DMS 273 (cell line): ENCODE measurements around the gene EIF5.

Experiments
- DNase-seq: peaks from one replicate; lab custom pipeline; 2025; ENCODE audit not compliant: unreplicated experiment; lab: John Stamatoyannopoulos, UW

EIF5 gene

DNA sequence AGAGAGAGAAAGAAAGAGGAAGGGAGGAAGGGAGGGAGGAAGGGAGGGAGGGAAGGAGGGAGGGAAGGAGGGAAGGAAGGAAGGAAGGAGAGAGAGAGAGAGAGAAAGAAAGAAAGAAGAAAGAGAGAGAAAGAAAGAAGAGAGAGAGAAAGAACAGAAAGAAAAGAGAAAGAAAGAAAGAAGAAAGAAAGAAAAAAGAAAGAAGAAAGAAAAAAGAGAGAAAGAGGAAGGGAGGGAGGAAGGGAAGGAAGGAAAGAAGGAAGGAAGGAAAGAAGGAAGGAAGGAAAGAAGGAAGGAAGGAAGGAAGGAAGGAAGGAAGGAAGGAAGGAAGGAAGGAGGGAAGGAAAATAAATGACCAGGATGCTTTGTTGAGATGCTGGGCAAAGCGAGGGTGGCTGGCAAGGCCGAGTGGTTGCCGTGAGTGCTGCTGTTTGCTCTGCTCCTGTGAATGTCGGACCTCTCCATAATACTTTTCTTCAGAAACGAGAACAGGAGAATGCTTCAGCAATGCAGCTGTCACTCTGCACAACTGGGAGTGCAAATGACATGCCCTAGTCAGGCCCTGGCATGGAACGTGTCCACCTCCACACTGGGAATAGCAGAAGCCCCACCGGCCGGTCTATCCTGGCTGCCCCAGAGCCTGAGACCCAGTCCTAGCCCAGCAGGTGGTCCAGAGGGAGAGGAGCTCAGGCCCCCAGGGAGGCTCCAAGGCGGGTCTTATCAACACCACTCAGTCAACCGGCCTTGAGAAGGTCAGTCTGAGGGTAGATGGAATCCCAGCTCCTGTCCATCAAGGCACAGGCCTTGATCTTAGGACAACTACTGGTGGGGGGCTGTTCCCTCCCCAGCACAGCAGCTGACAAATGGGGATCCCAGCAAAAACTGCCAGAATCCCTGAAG, 25.1 kb upstream of the EIF5 start:
- DNase-seq: no peak

GRCh38 chr14:103310576-103311095, 23.4 kb upstream of the EIF5 start:
- DNase-seq: no peak

- no peak for DNase-seq
Observed at GRCh38 chr14:103311171-103311997, 22.7 kb upstream of the EIF5 start.

- DNase-seq: no peak
Observed at GRCh38 chr14:103312006-103312635, 21.9 kb upstream of the EIF5 start.

DNA sequence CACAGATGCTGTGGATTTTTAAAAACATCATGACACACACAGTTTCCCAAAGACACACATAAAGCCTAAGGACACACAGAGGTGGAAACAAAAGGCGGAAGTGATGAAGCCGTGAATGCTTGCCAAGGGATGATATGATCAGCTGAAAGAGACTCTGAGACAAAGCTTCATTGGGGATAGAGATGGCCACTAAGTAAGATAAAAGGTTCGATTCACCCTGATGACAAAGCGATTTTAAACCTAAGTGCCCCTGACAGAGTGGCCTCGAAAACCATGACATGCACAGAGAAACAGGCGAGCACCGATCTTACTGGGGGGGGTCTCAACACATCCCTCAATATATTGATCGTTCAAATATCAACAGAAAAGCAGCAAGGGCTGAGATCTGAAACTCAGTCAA, 20.3 kb upstream of the EIF5 start:
- DNase-seq: no peak

- no peak for DNase-seq
Observed at GRCh38 chr14:103314496-103315277, 19.4 kb upstream of the EIF5 start.

DNA sequence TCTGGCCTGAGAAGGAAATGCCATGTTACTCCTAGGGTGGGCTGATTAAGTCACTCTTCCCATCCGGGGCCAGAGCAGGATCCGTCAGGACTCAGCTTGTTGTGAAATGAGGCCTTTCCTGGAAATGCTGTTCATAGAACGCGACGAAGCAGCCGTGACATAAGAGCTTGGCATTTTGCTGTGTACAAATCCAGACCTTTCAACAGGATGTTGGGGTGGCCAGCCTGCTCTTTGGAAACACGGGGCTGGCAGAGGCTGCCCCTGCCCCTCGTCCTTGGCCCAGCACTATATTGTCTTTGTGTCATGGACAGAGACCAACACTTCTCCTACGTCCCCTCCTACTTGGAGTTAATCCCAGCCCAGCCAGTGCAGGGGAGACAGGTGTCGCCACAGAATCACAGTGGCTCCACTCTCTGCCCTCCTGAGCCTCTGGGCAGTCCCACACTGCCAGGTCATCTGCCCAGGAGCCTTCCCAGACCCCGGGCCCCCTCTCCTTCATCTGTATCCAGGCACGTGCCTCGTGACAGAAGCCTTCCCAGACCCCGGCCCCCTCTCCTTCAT, 18.6 kb upstream of the EIF5 start:
- DNase-seq: no peak

- DNase-seq: no peak
Observed at GRCh38 chr14:103315941-103316340, 18.1 kb upstream of the EIF5 start.

DNA sequence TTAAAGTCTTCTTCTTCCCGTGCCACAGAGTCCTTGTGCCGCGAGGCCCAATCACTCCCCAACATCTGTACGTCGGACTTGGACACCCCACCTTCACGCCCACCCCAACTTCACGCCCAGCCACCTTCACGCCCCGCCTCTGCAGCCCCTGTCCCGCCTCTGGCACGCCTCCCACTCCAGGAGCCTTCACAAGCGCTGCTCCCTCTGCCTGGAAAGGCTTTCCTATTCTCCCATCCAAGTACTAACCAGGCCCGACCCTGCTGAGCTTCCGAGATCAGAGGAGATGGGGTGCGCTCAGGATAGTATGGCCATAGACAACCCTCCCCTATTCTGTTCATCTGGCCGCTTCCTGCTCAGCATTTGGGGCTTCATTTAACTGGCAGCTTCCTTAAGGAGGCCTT, 17.3 kb upstream of the EIF5 start:
- no peak for DNase-seq

- no peak for DNase-seq
Observed at GRCh38 chr14:103317251-103317650, 16.8 kb upstream of the EIF5 start.

DNA sequence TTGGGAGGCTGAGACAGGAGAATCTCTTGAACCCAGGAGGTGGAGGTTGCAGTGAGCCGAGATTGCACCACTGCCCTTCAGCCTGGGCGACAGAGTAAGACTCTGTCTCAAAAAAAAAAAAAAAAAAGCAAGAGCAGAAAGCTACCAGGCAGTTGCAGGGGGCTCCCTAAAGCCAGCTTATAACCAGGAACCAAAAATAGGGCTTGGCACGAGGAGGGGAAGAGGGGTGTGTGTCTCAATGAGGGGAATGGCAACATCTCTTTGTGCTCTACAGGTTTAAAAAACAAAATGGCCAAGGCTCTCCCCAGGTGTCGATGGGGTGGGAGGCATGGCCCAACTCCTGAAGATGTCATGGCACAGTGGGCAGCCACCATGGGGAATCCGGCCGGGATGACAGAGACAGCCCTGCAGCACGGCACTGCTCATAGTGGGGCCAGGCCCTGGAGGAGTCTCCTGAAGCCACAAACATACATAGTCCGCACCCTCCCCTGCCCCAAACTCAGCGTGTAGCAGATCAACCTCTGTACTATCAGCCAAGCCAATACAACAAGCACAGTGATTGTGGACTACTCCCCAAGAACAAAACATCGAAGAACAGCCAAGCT, 16.0 kb upstream of the EIF5 start:
- no peak for DNase-seq

GRCh38 chr14:103318750-103319419, 15.2 kb upstream of the EIF5 start:
- no peak for DNase-seq

- no peak for DNase-seq
Observed at GRCh38 chr14:103319422-103319821, 14.6 kb upstream of the EIF5 start.

GRCh38 chr14:103326078-103326477, 8.0 kb upstream of the EIF5 start:
- no peak for DNase-seq

DNA sequence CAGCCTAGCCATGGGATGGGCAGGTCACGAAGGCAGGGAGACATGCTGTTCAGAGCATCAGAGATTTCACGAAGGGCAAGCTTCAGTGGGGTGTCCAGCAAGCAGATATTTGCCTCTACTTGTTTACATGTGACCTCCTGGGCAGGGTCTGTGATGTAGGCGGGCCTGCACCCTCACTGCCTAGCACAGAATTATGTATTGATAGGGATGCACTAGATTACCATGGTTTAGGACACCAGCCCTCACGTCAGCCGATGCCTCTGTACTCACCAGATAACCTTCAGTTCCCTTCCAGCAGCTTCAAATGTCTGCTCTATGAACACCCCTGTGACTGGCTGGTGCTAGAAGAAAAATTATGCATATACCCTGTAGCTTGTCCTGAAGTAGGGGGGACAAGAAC, 5.1 kb upstream of the EIF5 start:
- no peak for DNase-seq

GRCh38 chr14:103329401-103330347, 4.4 kb upstream of the EIF5 start:
- DNase-seq: no peak

DNA sequence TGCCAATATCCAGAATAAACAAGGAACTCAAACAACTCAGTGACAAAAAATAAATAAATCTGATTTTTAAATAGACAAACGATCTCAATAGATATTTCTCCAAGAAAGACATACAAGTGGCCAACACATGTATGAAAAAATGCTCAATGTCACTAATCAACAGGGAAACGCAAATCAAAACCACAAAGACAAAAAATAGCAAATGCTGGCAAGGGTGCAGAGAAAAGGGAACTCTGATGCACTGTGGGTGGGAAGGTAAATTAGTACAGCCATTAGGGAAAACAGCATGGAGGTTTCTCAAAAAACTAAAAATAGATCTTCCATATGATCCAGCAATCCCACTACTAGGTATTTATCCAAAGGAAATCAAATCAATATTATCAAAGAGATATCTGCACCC, 3.5 kb upstream of the EIF5 start:
- no peak for DNase-seq
